Measurements from ENCODE around the gene ZC3H14. TPM values are rescaled to one million over a fixed set of nuclear protein-coding genes. Genes with fewer than 3 reads are reported as not detected.
A peak's percentile ranks its signal among the peaks of the same experiment; 100 is the strongest.

The ZC3H14 gene
- total RNA-seq, 1 experiment from 2014 or later = 90.6 TPM

GRCh38 chr14:88599326-88599725 is 36.5 kb downstream of the ZC3H14 start:
- Mint-ChIP-seq H3K27ac (peak overlapping the region in 2 of 3 experiments; percentile 47 to 58; a peak in 4 of 7 replicates), H3K36me3 (ENCODE audit: insufficient read depth in 1 of 3, low read depth in 3 of 3) (peaks cover 33 to 96% (median 83%) of the 10 kb centered on the region in 3 experiments; a peak in 6 of 7 replicates), H3K9me3 (no peaks in the 10 kb centered on the region), H3K27me3 (ENCODE audit: low read depth) (no peaks in the 10 kb centered on the region), H3K4me3 (no peak overlapping the region), H3K4me1 (peaks cover 0 to 3% of the 10 kb centered on the region in 2 experiments; a peak in 1 of 4 replicates)
- Histone ChIP-seq H4K91ac (ENCODE audit: insufficient read length, low read depth, low read length) (no peak overlapping the region), H2BK12ac (ENCODE audit: insufficient read length, low read depth, low read length) (no peak overlapping the region), H3K18ac (ENCODE audit: insufficient read length, low read depth, low read length) (no peak overlapping the region), H3K9me3 (ENCODE audit: control insufficient read depth, low read depth, low read length) (no peaks in the 10 kb centered on the region), H4K8ac (replicated peaks; ENCODE audit: insufficient read length, low read depth, low read length) (no peak overlapping the region), H2BK120ac (ENCODE audit: low read depth, low read length, poor library complexity, severe bottlenecking) (no peak overlapping the region), H3K4me2 (ENCODE audit: insufficient read depth, insufficient read length, low read length) (no peak overlapping the region), H3K4ac (ENCODE audit: low read depth, low read length) (no peak overlapping the region), H3K14ac (ENCODE audit: insufficient read depth, low read length) (no peak overlapping the region), H2AK5ac (ENCODE audit: insufficient read length, low read length) (no peak overlapping the region), H3K79me1 (ENCODE audit: insufficient read depth, low read depth, low read length, poor library complexity, severe bottlenecking) (no peaks in the 10 kb centered on the region), H3T11ph (ENCODE audit: low read length) (no peak overlapping the region), H4K20me1 (ENCODE audit: control insufficient read depth, insufficient read depth, insufficient read length) (no peaks in the 10 kb centered on the region), H4K5ac (ENCODE audit: insufficient read length, low read depth, low read length) (no peak overlapping the region), H2AFZ (ENCODE audit: low read length) (no peak overlapping the region), H2BK15ac (ENCODE audit: low read depth, low read length) (no peak overlapping the region), H3K9ac (ENCODE audit: extremely low read depth, insufficient read length, low read length) (no peak overlapping the region), H2BK5ac (ENCODE audit: insufficient read length, low read length) (no peak overlapping the region), H3K4me1 (ENCODE audit: insufficient read depth, low read length) (no peaks in the 10 kb centered on the region), H2BK20ac (ENCODE audit: low read depth, low read length, poor library complexity, severe bottlenecking) (no peak overlapping the region), H3K56ac (ENCODE audit: insufficient read length, low read depth, low read length) (no peak overlapping the region), H3K27me3 (ENCODE audit: insufficient read depth, low read length) (no peaks in the 10 kb centered on the region), H3K23ac (ENCODE audit: insufficient read length, low read depth, low read length) (no peak overlapping the region), H3K23me2 (ENCODE audit: insufficient read length, low read depth, low read length, poor library complexity, severe bottlenecking) (no peaks in the 10 kb centered on the region), H3K27ac (ENCODE audit: insufficient read length, low read depth, low read length) (no peak overlapping the region), H3K79me2 (ENCODE audit: insufficient read depth, low read length) (no peaks in the 10 kb centered on the region)
- WGBS (ENCODE audit: extremely low coverage, insufficient read length, low lambda C conversion rate) = no CpG with 5 or more reads among the region's 8 CpGs
- TF ChIP-seq CTCF (conservative IDR thresholded peaks at IDR 0.05) = no peak
- no peak for DNase-seq
